ENCODE data around the gene NEU1. TPM values are rescaled to one million over a fixed set of nuclear protein-coding genes. Genes with fewer than 3 reads are reported as not detected.

NEU1 gene
- total and polyA plus RNA-seq, 4 donors, result 27.6 to 42.4 (median 34.8) TPM

- TF ChIP-seq CTCF (IDR thresholded peaks at IDR 0.05; ENCODE audit: low read depth, low read length, missing input control) (no peak), HNF4G (IDR thresholded peaks at IDR 0.05) (no peak), MAX (IDR thresholded peaks at IDR 0.05) (no peak), YY1 (IDR thresholded peaks at IDR 0.05) (no peak), EGR1 (IDR thresholded peaks at IDR 0.05; ENCODE audit: low read depth in 2 of 2) (no peak)
Measured at GRCh38 chr6:31877125-31877650, 14.6 kb upstream of the NEU1 start (continued).

GRCh38 chr6:31876357-31876756, 13.7 kb upstream of the NEU1 start:
- H3K4me1 ChIP-seq (ENCODE audit: control insufficient read depth in 4 of 4, insufficient read depth in 4 of 4, low read length in 3 of 4), result no peaks in the 10 kb centered on the region
- no peak overlapping the region for H3K9ac ChIP-seq (ENCODE audit: low read depth in 1 of 2, low read length in 2 of 2)
- H3K27me3 ChIP-seq (ENCODE audit: control insufficient read depth in 4 of 4, insufficient read depth in 4 of 4, low read length in 3 of 4), result no peaks in the 10 kb centered on the region
- H3K9me3 ChIP-seq (ENCODE audit: control insufficient read depth in 4 of 4, low read length in 3 of 4), result no peaks in the 10 kb centered on the region
- DNase-seq (ENCODE audit: low spot score), result no peak
- H3K36me3 ChIP-seq (ENCODE audit: control insufficient read depth in 4 of 4, insufficient read depth in 3 of 4, low read depth in 1 of 4, low read length in 3 of 4), result peaks cover 0 to 16% (median 8%) of the 10 kb centered on the region in 4 donors
- no peak overlapping the region for H3K4me3 ChIP-seq (ENCODE audit: low read depth in 1 of 3, low read length in 3 of 3)
- 93% methylated on average over 7 of the region's 7 CpGs for WGBS
- H3K27ac ChIP-seq (ENCODE audit: low read depth in 1 of 2, low read length in 2 of 2), result no peak overlapping the region
- TF ChIP-seq FOXA1 (IDR thresholded peaks at IDR 0.05), result no peak
- TF ChIP-seq FOXA2 (IDR thresholded peaks at IDR 0.05), result no peak
- no peak for TF ChIP-seq SP1 (IDR thresholded peaks at IDR 0.05)
- no peak for TF ChIP-seq RAD21 (IDR thresholded peaks at IDR 0.05)
- TF ChIP-seq ZBTB33 (IDR thresholded peaks at IDR 0.05), result no peak
- no peak for TF ChIP-seq NR2F2 (IDR thresholded peaks at IDR 0.05)
- TF ChIP-seq ATF3 (IDR thresholded peaks at IDR 0.05), result no peak
- no peak for TF ChIP-seq MAX (IDR thresholded peaks at IDR 0.05)
- no peak for TF ChIP-seq JUND (IDR thresholded peaks at IDR 0.05)
- TF ChIP-seq RXRA (IDR thresholded peaks at IDR 0.05), result no peak
- TF ChIP-seq GABPA (IDR thresholded peaks at IDR 0.05 in 1 of 2, conservative IDR thresholded peaks at IDR 0.05 in 1 of 2), result no peak
- no peak for TF ChIP-seq HNF4A (conservative IDR thresholded peaks at IDR 0.05)
- TF ChIP-seq CTCF (IDR thresholded peaks at IDR 0.05; ENCODE audit: low read depth, low read length, missing input control), result no peak
- no peak for TF ChIP-seq TAF1 (conservative IDR thresholded peaks at IDR 0.05)
- TF ChIP-seq REST (IDR thresholded peaks at IDR 0.05), result no peak
- TF ChIP-seq HNF4G (IDR thresholded peaks at IDR 0.05), result no peak
- TF ChIP-seq EGR1 (IDR thresholded peaks at IDR 0.05; ENCODE audit: low read depth in 2 of 2), result no peak
- TF ChIP-seq YY1 (IDR thresholded peaks at IDR 0.05), result no peak
